ENCODE measurements around the gene EME2.
"Not testable (repeated sequence)": the region's sequence is repeated elsewhere in the genome, so short reads cannot be mapped to it uniquely, and the experiment has no call there.

EME2 gene

DNA sequence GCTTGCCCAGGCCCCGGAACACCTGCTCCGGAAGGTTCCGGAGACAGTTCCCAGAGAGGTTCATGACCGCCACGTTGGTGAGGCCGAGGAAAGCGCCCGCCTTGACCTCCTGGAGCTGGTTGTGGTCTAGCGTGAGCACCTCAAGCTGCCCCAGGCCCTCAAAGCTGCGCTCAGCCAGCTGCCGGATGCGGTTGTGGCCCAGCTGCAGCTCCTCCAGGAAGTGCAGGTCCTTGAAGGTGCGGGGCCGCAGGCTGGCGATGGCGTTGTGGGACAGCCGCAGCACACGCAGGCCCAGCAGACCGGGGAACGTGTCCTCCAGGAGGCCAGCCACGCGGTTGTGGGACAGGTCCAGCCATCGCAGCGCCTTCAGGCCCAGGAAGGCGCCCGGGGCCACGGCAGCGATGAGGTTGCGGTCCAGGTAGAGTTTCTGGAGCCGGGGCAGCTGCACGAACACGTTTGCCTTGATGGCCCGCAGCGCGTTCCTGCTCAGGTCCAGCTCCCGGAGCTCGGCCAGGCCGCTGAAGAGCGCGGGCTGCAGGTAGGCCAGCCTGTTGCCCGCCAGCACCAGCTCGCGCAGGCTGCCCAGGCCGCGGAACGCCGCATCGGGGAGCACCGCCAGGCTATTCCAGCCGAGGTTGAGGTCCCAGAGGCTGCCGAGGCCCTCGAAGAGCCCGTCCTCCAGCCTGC, 18.8 kb downstream of the EME2 start:
- no peak for DNase-seq (ENCODE audit: low read depth)

DNA sequence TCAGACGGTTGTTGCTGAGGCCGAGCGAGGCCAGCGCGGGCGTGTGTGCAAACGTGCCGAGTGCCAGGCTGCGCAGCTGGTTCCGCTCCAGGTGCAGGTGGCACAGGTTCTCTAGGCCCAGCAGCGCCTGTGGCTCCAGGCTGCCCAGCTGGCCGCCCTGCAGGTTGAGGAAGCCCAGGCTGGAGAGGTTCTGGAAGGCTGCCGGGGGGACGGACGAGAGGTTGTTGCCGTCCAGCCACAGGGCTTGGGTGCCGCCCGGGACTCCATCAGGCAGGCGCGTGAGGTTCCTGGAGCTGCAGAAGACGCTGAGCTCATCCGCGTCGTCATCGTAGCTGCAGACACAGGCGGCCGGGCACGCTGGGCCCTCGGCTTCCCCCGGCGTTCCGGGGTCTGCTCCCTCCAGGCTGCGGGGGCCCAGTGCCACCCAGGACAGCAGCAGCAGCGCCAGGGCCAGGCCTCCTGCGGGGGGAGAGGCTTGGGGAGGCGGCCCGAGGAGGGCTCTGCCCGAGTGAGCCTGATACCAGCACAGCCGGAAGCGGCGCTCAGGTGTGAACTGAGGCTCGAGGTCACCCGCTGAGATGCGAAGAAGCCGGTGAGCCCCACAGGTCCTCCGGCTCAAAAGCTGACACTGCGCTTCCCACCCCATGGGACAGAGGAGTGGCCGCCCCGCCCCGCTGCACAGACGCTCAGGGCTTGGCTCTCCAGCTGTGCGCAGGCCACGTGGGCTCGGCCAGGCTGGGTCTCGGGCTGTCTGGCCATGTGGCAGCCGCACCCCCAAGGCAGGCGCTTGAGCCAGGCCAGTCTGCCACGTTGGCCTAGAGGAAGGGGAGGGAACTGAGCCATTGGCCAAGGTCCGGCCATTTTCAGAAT, 19.6 kb downstream of the EME2 start:
- no peak for DNase-seq (ENCODE audit: low read depth)

DNA sequence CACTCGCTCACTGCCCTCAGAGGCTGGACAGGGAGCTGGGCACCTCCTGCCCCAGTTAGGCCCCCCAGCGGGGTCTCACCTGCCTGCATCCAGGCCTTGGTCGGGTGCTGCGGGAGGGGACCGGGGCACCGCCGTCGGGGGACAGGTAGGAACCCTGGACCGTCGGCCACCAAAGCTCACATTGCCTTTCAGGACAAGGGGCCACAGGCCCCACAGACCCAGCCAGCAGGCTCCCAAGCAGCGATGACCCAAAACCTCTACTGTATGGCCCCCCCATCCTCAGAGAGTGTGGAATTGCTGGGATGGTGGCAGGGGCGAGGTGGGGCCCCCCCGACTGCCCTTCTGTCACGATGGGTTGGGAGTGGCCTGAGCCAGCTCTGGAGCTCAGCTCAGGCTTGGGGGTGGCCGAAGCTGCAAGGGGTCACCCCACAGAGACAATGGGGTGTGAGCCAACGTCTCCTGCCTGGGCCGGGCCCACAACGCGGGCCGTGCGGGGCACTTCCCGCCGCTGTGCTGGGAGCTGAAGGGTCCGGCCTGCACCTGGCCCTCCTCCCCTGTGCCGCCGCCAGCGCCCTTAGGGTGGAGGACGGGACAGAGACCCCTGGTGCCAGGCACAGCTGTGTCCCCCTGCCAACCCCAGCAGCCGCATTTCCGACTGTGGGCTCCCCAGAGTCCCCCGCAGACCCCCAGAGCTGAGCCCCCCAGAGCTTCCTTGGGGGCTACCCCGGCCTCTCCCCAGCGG, 20.4 kb downstream of the EME2 start:
- DNase-seq (ENCODE audit: low read depth) = no peak

DNA sequence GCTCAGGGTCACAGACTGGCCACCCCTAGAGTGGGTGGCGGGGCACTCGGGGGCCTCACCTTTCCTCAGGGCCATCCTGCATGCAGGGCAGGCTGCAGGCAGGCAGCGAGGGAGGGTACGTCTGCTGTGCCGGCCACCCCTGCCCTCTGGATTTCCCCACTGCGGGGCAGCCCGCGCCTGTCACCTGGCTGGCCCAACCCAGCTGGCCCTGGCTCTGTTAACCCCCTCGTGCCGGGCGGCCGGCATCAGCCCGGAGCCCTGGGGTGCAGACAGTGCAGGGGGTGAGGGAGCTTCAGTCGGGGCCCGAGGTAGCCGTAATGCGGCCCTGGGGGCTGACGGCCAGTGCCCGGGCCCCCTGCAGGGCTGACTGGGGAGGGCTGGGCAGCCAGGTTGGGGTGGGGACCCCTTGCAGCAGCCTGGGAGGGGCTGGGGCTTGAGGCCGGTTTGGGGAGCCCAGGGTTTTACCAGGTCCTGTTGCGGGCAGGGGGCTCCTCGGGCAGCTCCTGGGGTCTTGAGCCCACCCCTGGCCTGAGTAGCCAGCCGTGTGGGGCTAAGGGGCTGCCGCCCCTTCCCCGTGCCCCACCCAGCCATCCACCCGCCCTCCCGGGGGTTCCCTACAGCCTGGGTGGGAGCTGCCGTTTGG, 21.1 kb downstream of the EME2 start, which contains the start of gene IGFALS:
TSS of gene IGFALS (minus strand) at position 128 of the 643 bp plus-strand sequence. CDS start at position 75, 53 bp downstream.
- no peak for DNase-seq (ENCODE audit: low read depth)

DNA sequence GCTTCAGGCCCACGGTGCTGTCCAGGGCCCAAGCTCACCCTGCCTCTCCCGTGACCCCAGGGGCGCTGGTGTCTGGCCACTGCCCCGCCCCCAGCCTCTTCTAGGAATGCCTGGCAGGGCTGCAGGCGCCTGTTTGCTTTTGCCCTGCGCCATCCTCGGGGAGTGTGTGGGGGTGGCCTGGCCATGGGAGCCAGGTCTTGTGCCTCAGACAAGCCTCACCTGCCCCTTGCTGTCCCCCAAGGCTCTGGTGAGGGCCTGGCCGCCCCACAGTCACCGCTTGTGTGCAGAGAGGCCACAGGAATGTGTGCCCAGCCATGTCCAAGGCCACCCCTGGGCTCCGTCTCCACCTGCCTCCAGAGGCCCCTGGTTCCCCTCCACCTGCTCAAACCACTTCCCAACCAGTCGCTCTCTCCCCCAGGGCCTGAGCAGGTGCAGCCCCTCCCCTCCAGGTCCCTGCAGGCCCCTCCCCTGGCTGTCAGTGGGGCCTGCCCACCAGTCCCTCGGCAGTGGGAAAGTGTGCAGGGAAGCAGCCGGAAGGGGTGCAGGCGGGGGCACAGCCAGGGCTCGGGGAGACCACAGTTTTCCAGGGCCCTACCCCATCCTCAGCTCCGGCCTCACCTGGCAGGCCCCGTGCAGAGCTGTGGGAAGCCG, 21.7 kb downstream of the EME2 start:
- DNase-seq (ENCODE audit: low read depth) = no peak

DNA sequence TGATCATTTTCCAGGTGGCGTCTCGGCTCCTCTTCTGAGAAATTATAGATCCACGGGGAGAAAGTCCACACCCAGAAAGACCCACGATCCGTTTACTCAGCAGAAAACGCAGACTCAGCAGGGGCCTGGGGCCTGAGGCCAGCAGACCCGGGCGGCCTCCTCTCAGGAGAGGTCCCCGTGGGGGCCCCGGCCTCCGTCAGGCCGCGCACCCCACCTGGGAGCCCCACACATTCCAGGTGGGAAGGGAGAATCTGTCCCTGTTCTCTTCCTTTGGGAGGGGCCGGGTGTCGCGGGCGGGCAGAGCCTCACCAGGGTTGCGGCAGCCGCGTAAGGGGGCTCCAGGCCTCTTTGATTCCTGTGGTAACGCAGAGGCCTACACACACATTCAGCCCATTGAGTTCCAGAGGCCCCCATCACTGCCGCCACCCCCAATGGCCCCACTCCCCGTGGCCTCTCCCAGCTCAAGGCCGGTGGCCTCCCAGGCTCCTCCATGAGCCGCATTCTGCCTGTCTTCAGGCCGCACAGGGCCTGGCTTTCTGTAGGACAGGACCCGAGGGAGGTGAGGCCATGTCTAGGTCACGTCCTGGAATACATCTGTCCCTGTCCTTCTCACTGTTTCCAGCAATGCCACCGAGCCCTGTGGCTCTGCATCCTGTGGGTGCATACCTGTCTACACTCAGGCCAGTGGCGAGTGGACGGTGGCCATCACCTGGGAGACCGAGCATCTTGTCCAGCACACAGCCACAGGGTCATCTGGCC, 22.5 kb downstream of the EME2 start:
- no peak for DNase-seq (ENCODE audit: low read depth)

DNA sequence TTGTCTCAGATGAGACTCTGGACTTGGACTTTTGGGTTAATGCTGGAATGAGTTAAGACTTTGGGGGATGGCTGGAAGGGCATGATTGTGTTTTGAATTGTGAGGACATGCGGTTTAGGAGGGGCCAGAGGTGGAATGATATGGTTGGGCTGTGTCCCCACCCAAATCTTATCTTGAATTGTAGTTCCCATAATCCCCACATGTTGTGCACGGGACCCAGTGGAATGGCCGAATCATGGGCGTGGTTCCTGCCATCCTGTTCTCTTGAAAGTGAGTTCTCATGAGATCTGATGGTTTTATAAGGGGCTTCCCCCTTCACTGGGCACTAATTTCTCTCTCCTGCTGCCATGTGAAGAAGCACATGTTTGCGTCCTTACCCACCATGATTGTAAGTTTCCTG, 26.7 kb downstream of the EME2 start:
- not testable (repeated sequence) for DNase-seq (ENCODE audit: low read depth)

DNA sequence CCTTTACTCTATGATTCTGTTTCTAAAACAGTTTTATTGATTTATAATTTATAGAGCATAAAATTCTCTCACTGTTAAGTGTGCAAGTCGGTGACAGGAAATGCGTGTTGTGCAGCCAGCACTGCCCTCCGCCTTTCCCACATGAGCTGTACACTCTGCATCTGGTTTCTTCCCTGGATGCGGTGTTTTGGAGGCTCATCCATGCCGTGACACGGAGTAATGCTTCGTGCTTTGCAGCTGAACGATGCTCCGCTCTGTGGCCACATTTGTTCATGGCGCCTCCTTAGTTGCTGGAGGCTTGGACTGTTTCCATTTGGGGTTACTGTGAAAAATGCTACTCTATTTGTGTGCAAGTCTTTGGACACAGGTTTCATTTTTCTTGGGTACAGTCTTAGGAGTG, 28.1 kb downstream of the EME2 start:
- DNase-seq (ENCODE audit: low read depth) = no peak

DNA sequence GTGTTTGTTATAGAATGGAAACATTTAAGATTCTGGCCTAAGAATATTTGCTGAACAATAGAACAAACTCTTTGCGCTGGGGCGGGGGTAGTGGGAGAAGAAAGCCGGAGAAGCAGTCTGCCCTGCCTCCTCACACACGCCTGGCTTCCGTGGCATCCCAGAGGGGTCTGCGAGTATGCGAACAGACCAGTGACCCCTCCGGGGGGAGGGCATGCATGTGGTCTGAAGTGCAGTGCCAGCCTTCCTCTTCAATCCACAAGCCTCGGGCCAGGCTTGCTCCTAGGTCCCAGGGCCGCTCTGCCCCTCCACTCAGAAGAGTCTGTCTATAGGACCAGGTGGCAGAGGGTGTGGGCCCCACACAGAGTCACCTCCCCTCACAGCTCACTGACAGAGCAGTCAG, 35.0 kb downstream of the EME2 start:
- no peak for DNase-seq (ENCODE audit: low read depth)

DNA sequence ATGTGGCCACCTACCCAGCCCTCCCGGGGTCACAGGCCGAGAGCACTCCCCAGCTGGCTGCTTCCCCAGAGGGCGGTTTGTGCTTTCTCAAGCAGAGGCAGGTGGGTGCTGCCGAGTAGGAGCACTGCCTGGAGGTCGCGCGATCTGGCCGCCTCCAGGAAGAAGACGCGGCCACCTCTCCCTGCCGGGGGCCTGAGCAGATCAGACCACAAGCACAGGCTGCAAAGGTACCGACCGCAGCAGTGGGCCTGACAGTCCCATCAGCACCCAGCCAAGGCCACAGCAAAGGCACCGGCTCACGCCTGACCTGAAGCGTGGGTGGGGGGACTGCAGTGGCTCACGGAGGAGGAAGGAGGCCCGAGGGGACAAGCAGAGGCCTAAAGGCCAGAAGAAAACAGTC, 36.1 kb downstream of the EME2 start:
- no peak for DNase-seq (ENCODE audit: low read depth)

DNA sequence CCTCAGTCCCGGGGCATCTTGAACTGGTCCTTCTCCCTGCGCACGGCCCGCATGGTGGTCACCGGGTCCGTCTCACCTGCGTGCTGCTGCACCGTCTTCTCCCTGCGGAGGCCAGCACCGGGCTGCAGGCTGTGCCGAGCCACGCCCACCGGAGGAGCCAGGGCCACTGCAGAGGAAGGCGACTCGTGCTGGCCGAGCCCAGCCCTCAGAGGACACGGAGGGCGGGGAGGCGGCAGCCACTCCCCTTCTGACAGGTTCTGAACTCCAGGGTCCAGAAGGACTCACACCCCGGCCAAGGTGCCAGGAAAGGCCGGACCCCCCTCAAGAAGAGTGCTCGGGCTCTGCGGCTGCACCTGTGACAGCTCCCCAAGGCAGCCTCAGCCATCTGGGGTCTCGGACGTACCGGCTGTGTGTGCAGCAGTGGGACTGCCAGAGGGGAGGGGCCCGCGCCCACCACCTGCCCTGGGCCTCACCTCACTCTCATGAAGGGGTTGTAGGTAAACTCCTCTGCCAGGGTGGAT, 36.7 kb downstream of the EME2 start:
- no peak for DNase-seq (ENCODE audit: low read depth)

DNA sequence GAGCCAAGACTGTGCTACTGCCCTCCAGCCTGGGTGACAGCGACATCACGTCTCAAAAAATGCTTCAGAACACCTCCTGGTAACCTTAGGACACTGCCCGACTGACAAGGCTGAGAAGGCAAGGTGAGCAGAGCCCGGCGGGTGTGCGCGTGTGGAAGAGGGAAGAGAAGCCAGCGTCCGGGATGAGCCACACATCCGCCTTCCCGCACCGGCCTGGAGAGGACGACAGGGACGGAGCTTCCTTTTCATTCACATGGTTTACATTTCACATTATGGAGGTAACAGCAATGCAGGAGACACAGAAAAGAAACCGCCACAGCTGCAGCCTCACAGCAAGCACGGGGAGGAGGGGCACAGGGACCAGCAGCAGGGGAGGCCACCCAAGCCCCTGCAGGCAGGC, 37.5 kb downstream of the EME2 start:
- DNase-seq (ENCODE audit: low read depth) = no peak

DNA sequence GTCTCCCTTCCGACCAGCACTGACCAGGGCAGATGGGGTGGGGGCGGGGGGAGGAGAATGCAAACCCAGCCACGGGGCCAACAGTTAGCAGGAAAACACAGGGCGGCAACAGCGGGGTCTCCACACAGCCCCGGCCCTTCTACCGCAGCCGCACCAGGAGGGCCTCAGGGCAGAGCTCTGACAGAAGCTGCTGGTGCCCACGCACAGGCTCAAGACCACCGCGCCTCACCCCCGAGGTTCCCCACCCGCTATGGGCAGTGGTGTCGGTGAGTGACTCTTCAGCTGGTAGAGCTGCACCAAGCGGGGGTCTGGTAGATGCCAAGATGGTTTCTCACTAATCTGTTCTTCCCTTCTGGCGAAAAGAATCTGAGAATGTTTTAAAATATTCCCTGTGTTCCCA, 37.9 kb downstream of the EME2 start:
- DNase-seq (ENCODE audit: low read depth) = no peak

DNA sequence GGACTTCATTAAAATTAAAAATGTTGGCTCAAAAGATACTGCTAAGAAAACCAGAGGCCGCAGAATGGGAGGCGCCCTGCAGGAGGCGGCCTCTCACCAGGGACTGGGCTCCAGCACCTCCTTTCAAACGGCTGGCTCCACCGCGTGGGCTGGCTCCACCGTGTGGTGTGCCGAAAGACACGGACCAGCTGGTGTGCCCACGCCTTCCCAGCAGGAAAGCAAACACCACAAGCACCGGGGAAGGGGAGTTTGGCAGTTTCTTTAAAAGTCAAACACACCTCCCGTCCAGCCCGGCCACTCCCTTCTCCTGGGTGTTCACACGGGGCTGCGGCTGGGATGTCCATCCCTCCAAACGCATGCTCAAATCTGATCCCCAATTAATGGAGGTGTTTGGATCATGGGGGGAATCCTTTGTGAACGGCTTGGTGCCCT, 40.1 kb downstream of the EME2 start:
- DNase-seq (ENCODE audit: low read depth) = peak; percentile 60

DNA sequence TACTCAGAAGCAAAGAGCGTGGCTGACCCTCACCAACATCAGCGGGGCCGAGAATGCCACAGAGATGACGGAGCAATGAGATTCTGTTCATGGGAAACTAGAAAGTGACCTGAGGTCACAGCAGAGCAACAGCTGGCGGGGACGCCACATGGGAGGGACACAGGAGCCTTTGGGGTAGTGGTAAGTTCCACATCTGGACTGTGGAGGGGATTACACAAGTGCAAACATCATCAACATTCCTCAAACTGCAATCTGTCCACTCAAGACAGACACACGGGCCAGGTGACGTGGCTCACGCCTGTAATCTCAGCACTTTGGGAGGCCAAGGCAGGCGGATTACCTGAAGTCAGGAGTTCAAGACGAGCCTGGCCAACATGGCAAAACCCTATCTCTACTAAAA, 42.9 kb downstream of the EME2 start:
- DNase-seq (ENCODE audit: low read depth) = no peak

DNA sequence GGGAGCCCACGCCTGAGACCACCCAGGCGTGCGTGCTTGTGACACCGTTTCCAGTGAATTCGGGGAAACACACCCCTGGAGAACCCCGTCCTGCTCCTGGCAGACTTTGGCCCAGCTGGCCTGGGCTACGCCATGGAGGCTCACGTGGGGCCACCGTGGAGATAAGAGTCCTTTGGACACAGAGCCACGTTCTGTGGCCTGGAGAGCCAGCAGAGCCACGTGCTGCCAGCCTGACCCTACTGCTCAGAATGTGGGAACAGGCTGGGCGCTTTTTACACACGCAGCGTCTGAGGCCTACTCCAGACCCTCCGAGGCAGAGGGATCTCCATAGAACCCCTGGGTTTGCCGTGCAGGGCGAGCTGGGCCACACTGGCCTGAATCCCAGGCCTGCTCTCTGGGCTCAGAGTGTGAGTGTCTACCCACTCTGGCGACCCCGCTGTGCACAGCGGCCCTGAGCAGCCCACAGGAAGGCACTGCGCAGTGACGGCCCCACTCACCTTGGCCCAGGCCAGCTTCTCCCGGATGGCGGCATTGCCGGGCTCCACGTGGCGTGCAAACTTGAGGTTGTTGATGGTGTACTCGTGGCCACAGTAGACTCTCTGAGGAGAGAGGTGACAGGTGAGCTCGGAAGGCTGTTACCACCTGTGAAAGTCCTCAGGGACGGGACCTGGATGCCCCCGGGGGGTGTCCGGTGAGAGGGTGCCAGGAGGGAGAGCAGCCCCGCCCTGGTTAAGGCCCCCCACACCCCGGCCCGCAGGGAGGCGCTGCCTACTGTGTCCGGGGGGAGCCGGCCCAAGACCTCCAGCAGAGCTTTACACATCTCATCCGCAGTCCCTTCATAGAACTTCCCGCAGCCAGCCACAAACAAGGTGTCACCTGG, 44.0 kb downstream of the EME2 start:
- DNase-seq (ENCODE audit: low read depth) = no peak

DNA sequence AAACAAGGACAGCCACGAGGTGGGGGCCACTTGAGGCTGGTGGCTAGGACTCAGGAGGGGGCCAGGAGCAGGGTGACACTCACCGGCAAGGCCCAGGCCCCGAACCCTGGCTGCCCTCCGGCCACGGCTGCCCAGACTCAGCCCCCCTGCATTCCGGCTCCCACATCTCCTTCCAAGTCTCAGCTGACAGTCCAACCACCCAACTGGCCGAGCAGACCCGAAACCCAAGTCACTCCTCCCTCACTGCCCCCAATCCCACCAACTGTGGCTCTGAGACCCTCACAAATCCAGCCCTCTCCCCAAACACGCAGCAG, 44.6 kb downstream of the EME2 start:
- no peak for DNase-seq (ENCODE audit: low read depth)

DNA sequence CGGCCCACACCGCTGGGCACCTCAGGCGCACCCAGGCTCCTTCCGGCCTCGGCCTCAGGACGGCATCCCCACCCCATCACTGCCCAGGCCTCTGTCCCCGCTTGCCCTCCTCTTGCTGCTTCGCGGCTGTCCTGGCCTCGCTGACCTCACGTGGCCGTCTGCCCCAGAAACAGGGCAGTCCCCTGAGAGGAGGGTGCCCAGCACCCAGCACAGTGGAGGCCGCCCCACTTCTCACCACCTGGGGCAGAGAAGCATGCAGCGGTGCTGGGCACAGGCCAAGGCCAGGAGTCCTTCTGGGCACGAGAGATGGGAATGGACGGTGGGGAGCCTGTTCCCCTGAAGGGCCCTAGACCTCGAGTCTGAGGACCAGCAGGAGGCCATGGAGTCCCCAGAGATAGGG, 45.1 kb downstream of the EME2 start:
- no peak for DNase-seq (ENCODE audit: low read depth)

DNA sequence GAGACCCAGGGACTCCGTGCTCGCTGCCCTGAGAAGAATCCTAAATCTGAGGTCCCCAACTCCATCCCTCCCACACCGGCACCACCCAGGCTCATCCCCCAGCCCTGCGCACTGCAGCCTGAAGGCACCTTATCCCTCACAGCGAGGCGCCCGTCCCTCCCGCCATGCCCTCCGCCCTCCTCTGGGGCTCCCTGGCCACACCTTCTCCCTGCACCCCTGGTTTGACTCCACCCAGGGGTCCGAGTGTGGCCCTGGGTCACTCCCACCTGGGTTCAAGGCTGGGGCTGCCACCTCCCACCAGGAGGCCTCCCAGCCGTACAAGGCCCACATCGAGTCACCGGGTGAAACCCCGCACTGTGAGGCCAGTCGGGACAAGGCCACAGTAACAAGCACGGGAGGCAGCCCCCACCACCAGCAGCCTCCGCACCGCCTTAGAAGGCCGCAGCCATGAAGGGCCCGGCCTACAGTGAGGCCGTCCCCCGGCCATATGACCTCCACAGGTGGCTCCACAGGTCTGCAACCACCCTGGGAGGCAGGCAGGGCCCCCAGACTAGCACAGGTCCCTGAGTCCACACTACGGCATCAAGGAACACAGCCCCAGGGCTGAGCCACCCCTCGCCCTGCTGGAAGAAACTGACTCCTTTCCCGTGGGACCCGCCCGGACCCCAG, 45.7 kb downstream of the EME2 start:
- no peak for DNase-seq (ENCODE audit: low read depth)
